SK-N-SH treated with all-trans-retinoic acid at 6 μM for 48 hours (cell line): ENCODE measurements around the gene METTL8.

Experiments
- ATAC-seq: fragments of 200-7000 bp; cut with Tn5 transposase; 3 replicates; pipeline ENCODE4 v1.9.1; 2020; ENCODE audit warnings: mild to moderate bottlenecking, moderate library complexity
- ARNTL ChIP-seq: fragments of 450-650 bp; formaldehyde crosslinking; IDR thresholded peaks from 2 replicates; pipeline ENCODE4 v1.5.0; 2020; ENCODE audit warnings: low read depth, mild to moderate bottlenecking, moderate library complexity, borderline replicate concordance
- CSDC2 ChIP-seq: fragments of 250-450 bp; sonication (Bioruptor Pico); IDR thresholded peaks from 2 replicates; pipeline ENCODE4 v1.5.0; 2020; ENCODE audit warnings: mild to moderate bottlenecking, moderate library complexity
- ESRRG ChIP-seq: fragments of 250-450 bp; sonication (Bioruptor Pico); IDR thresholded peaks from 2 replicates; pipeline ENCODE4 v1.6.1; 2021; ENCODE audit warnings: mild to moderate bottlenecking
- GLIS3 ChIP-seq: fragments of 250-450 bp; sonication (Bioruptor Pico); IDR thresholded peaks from 2 replicates; pipeline ENCODE4 v1.5.0; 2020; ENCODE audit warnings: mild to moderate bottlenecking, moderate library complexity
- ISL1 ChIP-seq: fragments of 250-450 bp; sonication (Bioruptor Pico); IDR thresholded peaks from 2 replicates; pipeline ENCODE4 v2.1.2; 2022; ENCODE audit warnings: mild to moderate bottlenecking, moderate library complexity
- OSR1 ChIP-seq: fragments of 250-450 bp; sonication (Bioruptor Pico); IDR thresholded peaks from 2 replicates; pipeline ENCODE4 v1.8.0; 2022; ENCODE audit warnings: moderate library complexity, mild to moderate bottlenecking, inconsistent platforms
- PPARA ChIP-seq: fragments of 250-450 bp; sonication (Bioruptor Pico); IDR thresholded peaks from 2 replicates; pipeline ENCODE4 v1.5.0; 2020; ENCODE audit warnings: mild to moderate bottlenecking, borderline replicate concordance
- RARB ChIP-seq: fragments of 250-450 bp; sonication (Bioruptor Pico); IDR thresholded peaks from 2 replicates; pipeline ENCODE4 v1.8.0; 2021; ENCODE audit warnings: mild to moderate bottlenecking, moderate library complexity
- SNAI2 ChIP-seq: fragments of 250-450 bp; sonication (Bioruptor Pico); IDR thresholded peaks from 2 replicates; pipeline ENCODE4 v1.5.0; 2020; ENCODE audit warnings: mild to moderate bottlenecking, moderate library complexity
- TOX ChIP-seq: fragments of 250-450 bp; sonication (Bioruptor Pico); IDR thresholded peaks from 2 replicates; pipeline ENCODE4 v1.8.0; 2021; ENCODE audit warnings: mild to moderate bottlenecking, moderate library complexity, borderline replicate concordance
- ZC3H10 ChIP-seq: fragments of 250-450 bp; sonication (Bioruptor Pico); IDR thresholded peaks from 2 replicates; pipeline ENCODE4 v1.5.1; 2021; ENCODE audit warnings: mild to moderate bottlenecking, moderate library complexity
- ZFP3 ChIP-seq: fragments of 250-450 bp; sonication (Bioruptor Pico); IDR thresholded peaks from 2 replicates; pipeline ENCODE4 v1.5.0; 2020; ENCODE audit warnings: mild to moderate bottlenecking, moderate library complexity
- ZFP30 ChIP-seq: fragments of 450-650 bp; formaldehyde crosslinking; IDR thresholded peaks from 2 replicates; pipeline ENCODE4 v1.5.0; 2022; ENCODE audit warnings: mild to moderate bottlenecking, moderate library complexity
- ZNF565 ChIP-seq: fragments of 450-650 bp; formaldehyde crosslinking; conservative IDR thresholded peaks from 2 replicates; pipeline ENCODE4 v1.5.0; 2020; ENCODE audit warnings: low read depth, mild to moderate bottlenecking, moderate library complexity
- ZNF70 ChIP-seq: fragments of 450-650 bp; formaldehyde crosslinking; IDR thresholded peaks from 2 replicates; pipeline ENCODE4 v1.5.0; 2020; ENCODE audit warnings: mild to moderate bottlenecking, moderate library complexity
- ZNF8 ChIP-seq: fragments of 450-650 bp; formaldehyde crosslinking; IDR thresholded peaks from 2 replicates; pipeline ENCODE4 v1.5.0; 2020; ENCODE audit warnings: mild to moderate bottlenecking, moderate library complexity
- TF ChIP-seq, protein P1 (sequence below): fragments of 250-450 bp; sonication (Bioruptor Pico); IDR thresholded peaks from 2 replicates; pipeline ENCODE4 v1.5.1; 2020; ENCODE audit warnings: low read depth, mild to moderate bottlenecking, moderate library complexity
- TF ChIP-seq, protein P2 (sequence below): fragments of 250-450 bp; sonication (Bioruptor Pico); IDR thresholded peaks from 2 replicates; pipeline ENCODE4 v1.8.0; 2021; ENCODE audit warnings: low read depth, mild to moderate bottlenecking, moderate library complexity, borderline replicate concordance
- TF ChIP-seq, protein P3 (sequence below): fragments of 250-450 bp; sonication (Bioruptor Pico); IDR thresholded peaks from 2 replicates; pipeline ENCODE4 v1.8.0; 2020; ENCODE audit warnings: mild to moderate bottlenecking, moderate library complexity, borderline replicate concordance
- TF ChIP-seq, protein P4 (sequence below): fragments of 250-450 bp; sonication (Bioruptor Pico); IDR thresholded peaks from 2 replicates; pipeline ENCODE4 v1.5.1; 2021; ENCODE audit warnings: mild to moderate bottlenecking, moderate library complexity

Gene METTL8

DNA sequence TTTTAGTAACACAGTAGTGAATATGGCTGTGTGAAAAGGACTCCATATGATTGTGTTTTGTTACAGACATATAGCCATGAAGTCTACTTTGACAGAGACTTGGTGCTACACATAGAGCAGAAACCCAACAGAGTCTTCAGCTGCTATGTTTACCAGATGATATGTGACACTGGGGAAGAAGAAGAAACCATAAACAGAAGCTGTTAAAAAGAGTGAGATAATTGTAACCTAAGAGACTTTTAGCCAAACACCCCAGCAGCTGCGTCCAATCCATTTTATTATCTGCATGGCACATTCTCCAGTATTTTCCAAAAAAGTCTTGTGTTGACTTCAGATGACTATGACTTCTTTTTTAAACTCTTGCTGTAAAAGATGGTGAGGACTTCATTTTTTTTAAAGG, 47.1 kb upstream of the METTL8 start (continued):
- TF ChIP-seq TOX (CRISPR knock-in tag) (no peak), ZFP3 (CRISPR knock-in tag) (no peak), ZNF8 (CRISPR knock-in tag) (no peak)

DNA sequence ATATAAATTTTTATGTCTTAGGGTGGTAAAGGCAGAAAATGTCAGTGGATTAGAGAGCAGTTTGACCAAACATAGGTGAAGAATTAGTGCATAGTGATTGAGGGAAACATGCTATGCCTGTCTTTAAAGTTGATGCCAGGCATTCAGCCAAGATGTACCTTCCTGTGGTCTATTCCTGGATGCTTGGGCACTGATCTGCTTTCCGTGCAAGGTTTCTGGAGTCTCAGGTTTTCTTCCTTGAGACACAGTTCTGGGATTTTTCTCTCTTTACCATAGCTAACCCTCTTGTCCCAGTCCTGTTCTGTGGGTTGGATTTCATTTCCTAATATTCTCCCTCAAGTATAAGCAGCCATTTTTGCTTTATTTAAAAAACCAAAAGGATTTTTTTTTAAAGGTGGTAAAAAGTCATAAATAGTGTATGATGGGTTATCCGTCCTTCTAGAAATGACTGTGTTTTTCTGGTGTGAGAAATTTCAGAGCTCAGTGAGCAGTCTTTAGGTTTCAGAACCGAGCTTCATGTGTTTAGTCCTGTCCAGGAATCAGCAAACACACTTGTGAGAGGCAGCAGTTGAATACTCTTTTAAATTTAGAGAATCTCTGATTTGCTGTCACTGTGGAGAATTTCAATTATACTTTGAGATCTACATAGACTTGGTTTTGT, 45.5 kb upstream of the METTL8 start:
- peak; percentile 34; the same call in 1 of the 3 replicates for ATAC-seq
- no peak for TF ChIP-seq ISL1 (CRISPR knock-in tag)
- no peak for TF ChIP-seq ZNF8 (CRISPR knock-in tag)
- no peak for TF ChIP-seq ZFP30 (CRISPR knock-in tag)
- TF ChIP-seq ZFP3 (CRISPR knock-in tag), result no peak
- TF ChIP-seq CSDC2 (CRISPR knock-in tag), result no peak
- TF ChIP-seq ZC3H10 (CRISPR knock-in tag), result no peak
- TF ChIP-seq, protein P1, sequence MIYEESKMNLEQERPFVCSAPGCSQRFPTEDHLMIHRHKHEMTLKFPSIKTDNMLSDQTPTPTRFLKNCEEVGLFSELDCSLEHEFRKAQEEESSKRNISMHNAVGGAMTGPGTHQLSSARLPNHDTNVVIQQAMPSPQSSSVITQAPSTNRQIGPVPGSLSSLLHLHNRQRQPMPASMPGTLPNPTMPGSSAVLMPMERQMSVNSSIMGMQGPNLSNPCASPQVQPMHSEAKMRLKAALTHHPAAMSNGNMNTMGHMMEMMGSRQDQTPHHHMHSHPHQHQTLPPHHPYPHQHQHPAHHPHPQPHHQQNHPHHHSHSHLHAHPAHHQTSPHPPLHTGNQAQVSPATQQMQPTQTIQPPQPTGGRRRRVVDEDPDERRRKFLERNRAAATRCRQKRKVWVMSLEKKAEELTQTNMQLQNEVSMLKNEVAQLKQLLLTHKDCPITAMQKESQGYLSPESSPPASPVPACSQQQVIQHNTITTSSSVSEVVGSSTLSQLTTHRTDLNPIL (CRISPR knock-in tag), result no peak
- TF ChIP-seq PPARA, result no peak
- TF ChIP-seq SNAI2 (CRISPR knock-in tag), result no peak
- TF ChIP-seq, protein P2, sequence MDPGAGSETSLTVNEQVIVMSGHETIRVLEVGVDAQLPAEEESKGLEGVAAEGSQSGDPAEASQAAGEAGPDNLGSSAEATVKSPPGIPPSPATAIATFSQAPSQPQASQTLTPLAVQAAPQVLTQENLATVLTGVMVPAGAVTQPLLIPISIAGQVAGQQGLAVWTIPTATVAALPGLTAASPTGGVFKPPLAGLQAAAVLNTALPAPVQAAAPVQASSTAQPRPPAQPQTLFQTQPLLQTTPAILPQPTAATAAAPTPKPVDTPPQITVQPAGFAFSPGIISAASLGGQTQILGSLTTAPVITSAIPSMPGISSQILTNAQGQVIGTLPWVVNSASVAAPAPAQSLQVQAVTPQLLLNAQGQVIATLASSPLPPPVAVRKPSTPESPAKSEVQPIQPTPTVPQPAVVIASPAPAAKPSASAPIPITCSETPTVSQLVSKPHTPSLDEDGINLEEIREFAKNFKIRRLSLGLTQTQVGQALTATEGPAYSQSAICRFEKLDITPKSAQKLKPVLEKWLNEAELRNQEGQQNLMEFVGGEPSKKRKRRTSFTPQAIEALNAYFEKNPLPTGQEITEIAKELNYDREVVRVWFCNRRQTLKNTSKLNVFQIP, result no peak
- TF ChIP-seq, protein P3, sequence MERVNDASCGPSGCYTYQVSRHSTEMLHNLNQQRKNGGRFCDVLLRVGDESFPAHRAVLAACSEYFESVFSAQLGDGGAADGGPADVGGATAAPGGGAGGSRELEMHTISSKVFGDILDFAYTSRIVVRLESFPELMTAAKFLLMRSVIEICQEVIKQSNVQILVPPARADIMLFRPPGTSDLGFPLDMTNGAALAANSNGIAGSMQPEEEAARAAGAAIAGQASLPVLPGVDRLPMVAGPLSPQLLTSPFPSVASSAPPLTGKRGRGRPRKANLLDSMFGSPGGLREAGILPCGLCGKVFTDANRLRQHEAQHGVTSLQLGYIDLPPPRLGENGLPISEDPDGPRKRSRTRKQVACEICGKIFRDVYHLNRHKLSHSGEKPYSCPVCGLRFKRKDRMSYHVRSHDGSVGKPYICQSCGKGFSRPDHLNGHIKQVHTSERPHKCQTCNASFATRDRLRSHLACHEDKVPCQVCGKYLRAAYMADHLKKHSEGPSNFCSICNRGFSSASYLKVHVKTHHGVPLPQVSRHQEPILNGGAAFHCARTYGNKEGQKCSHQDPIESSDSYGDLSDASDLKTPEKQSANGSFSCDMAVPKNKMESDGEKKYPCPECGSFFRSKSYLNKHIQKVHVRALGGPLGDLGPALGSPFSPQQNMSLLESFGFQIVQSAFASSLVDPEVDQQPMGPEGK (CRISPR knock-in tag), result no peak
- no peak for TF ChIP-seq RARB (CRISPR knock-in tag)

DNA sequence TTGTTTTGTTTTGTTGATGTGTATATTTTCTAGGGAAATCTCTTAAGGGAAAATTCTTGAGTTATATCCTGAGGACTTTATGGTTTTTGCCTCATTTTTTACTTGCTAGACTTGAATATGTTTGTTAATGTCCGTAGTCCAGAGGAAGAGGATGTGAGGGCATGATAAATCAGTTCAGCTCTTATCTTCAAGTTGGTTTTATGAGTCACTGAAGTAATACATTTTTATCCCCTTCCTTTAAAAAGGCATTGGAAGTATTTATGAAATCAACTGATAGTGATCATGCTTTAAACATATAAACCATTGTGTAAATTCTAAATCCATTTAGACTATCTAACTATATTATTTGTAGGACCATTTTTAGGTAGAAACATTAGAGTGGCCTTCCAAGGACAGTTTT, 44.6 kb upstream of the METTL8 start:
- TF ChIP-seq ISL1 (CRISPR knock-in tag) (peak; percentile 61), ZFP3 (CRISPR knock-in tag) (no peak)
- ATAC-seq, result no peak

DNA sequence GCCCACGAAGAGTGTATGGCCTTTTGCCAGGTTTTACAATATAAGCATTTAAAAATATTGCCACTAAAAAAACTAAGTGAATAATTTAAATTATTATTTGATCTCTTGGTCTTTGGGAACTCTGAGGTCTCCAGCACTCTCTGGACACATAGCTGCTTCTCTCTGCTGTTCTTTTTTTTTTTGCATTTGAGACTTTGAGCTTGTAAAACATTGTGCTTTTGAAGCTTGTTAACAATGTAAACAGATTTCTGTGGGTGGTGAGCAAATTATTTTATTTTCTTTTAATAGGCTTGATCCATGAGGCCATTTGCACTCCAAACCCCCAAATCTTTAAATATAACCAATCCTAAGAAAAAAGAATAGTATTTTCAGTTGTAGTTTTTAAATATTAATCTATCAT, 42.2 kb upstream of the METTL8 start:
- no peak for ATAC-seq
- TF ChIP-seq ISL1 (CRISPR knock-in tag) (no peak), TOX (CRISPR knock-in tag) (no peak), ZNF565 (no peak), OSR1 (CRISPR knock-in tag) (no peak), CSDC2 (CRISPR knock-in tag) (no peak), ZNF70 (no peak)

DNA sequence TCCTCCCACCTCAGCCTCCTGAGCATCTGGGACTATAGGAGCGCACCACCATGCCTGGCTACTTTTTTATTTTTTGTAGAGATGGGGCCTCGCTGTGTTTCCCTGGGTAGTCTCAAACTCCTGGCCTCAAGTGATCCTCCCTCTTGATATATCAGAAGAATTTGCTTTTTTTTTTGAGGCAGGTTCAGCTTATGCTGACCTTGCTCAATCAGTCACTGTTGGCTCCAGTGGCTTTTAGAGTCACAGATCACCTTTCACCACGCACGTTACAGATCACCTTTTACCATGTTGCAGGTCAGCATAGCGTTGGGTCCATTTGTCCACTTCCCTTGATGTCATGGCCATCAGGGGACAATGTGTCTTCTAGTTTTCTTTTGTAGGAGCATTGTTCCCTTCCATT, 36.3 kb upstream of the METTL8 start:
- TF ChIP-seq ARNTL (CRISPR knock-in tag), result no peak
- TF ChIP-seq ZFP30 (CRISPR knock-in tag), result no peak
- no peak for TF ChIP-seq CSDC2 (CRISPR knock-in tag)
- TF ChIP-seq GLIS3, result no peak
- TF ChIP-seq, protein P4, sequence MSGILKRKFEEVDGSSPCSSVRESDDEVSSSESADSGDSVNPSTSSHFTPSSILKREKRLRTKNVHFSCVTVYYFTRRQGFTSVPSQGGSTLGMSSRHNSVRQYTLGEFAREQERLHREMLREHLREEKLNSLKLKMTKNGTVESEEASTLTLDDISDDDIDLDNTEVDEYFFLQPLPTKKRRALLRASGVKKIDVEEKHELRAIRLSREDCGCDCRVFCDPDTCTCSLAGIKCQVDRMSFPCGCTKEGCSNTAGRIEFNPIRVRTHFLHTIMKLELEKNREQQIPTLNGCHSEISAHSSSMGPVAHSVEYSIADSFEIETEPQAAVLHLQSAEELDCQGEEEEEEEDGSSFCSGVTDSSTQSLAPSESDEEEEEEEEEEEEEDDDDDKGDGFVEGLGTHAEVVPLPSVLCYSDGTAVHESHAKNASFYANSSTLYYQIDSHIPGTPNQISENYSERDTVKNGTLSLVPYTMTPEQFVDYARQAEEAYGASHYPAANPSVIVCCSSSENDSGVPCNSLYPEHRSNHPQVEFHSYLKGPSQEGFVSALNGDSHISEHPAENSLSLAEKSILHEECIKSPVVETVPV (CRISPR knock-in tag), result no peak
- TF ChIP-seq, protein P2, result no peak
- TF ChIP-seq OSR1 (CRISPR knock-in tag), result no peak
- no peak for TF ChIP-seq ESRRG (CRISPR knock-in tag)
- TF ChIP-seq ZFP3 (CRISPR knock-in tag), result no peak
- TF ChIP-seq ZNF565, result no peak
- TF ChIP-seq, protein P3 (CRISPR knock-in tag), result no peak
- no peak for ATAC-seq
